DND-41 (cell line): ENCODE data around the gene FAM227B.

ENCODE experiments used
- CTCF ChIP-seq: IDR thresholded peaks from 2 replicates; pipeline ENCODE4 v1.5.1; 2012; ENCODE audit warnings: borderline replicate concordance, low read length, moderate library complexity, mild to moderate bottlenecking; ENCODE audit not compliant: poor library complexity, severe bottlenecking; ENCODE audit errors: extremely low read depth
- EZH2 ChIP-seq: IDR thresholded peaks from 3 replicates; pipeline ENCODE4 v1.6.1; 2012; ENCODE audit warnings: borderline replicate concordance, low read depth, mild to moderate bottlenecking, moderate library complexity, low read length, inconsistent platforms; ENCODE audit not compliant: severe bottlenecking

GRCh38 chr15:49494842-49495241 lies 125.8 kb downstream of the FAM227B start:
- TF ChIP-seq CTCF (no peak), EZH2 (no peak)
